HG03575 (cell line): ENCODE data around the gene HARS1.
"Not testable (repeated sequence)": the region's sequence is repeated elsewhere in the genome, so short reads cannot be mapped to it uniquely, and the experiment has no call there.

Experiments used
- ATAC-seq: cut with Tn5 transposase; IDR thresholded peaks from one replicate; pipeline ENCODE4 v1.9.1; 2021; ENCODE audit not compliant: unreplicated experiment, insufficient number of reproducible peaks, low FRiP score; ENCODE audit errors: extremely low read depth

HARS1 gene

GRCh38 chr5:140637371-140638100 lies 53.6 kb downstream of the HARS1 start:
- no peak for ATAC-seq

- no peak for ATAC-seq
These were observed 55.6 kb downstream of the HARS1 start for GRCh38 chr5:140635291-140636257.

DNA sequence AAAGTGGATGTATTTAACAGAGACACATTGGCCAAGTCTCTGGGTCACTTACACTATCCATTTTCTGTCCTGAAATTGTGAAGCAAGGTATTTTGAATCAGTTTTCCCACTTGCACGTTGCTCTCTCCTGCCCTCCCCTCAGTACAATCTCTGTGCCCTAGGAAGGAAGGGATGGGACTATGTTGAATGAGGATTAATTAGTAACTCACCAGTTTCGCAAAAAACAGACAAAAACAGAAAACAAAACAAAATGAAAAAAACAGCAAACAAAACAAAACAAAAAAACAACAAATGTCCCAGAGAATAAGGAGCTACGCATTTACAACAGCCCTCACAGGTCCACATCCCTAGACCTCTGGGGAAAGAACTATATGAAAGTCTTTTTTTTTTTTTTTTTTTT lies 57.1 kb downstream of the HARS1 start:
- no peak for ATAC-seq

DNA sequence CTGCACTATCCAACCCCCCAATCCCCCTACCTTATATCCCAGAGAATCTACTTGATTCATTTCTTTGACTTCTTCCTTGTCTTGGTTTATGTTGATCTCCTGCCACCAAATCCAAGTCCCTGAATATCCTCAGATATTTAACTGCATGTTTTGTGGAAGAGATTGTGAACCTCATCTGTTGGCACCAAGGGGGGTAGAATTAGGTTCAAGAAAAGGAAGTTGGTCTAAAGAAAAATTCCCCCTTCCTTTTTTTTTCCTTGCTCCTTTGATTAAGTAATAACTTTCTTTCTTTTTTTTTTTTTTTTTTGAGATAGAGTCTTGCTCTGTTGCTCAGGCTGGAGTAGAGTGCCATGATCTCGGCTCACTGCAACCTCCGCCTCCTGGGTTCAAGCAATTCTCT lies 57.7 kb downstream of the HARS1 start:
- no peak for ATAC-seq

GRCh38 chr5:140633021-140633471 lies 58.1 kb downstream of the HARS1 start, which contains the start of gene CD14:
Gene CD14 (minus strand): TSS chr5:140633175. CDS start chr5:140633071, 104 bp downstream.
- ATAC-seq = no peak

- ATAC-seq = no peak
These were observed 58.7 kb downstream of the HARS1 start for GRCh38 chr5:140632366-140633020.

- ATAC-seq = no peak
These were observed 59.3 kb downstream of the HARS1 start for GRCh38 chr5:140631831-140632365.

- ATAC-seq = no peak
These were observed 60.1 kb downstream of the HARS1 start for GRCh38 chr5:140631036-140631417.

- ATAC-seq = no peak
These were observed 60.7 kb downstream of the HARS1 start for GRCh38 chr5:140630292-140631035.

- no peak for ATAC-seq
These were observed 62.5 kb downstream of the HARS1 start for GRCh38 chr5:140628711-140629110.

DNA sequence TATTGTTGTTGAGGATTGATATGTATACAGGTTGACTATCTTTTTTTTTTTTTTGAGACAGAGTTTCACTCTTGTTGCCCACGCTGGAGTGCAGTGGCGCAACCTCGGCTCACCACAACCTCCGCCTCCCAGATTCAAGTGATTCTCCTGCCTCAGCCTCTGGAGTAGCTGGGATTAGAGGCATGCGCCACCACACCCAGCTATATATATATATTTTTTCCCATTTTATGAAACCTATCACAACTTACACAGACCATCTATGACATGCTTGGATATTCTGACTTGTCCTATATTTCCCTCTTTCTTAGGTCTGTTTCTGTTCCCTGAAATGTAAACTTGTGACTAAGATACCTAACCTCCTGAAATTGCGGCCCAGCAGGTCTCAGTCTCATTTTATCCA lies 63.2 kb downstream of the HARS1 start:
- ATAC-seq = no peak

GRCh38 chr5:140624886-140625285 lies 66.3 kb downstream of the HARS1 start:
- ATAC-seq = not testable (repeated sequence)
